Fibroblast of lung (primary cell): Measurements from ENCODE around the gene NMRK1.

Experiments
- CTCF ChIP-seq, 2 donors: IDR thresholded peaks in 1 of 2; conservative IDR thresholded peaks in 1 of 2; 1 replicate in 1 of 2; 2 replicates in 1 of 2; pipeline ENCODE4 v1.5.1; 2011 to 2012; ENCODE audit warnings: low read length in 2 of 2, control low read depth in 1 of 2, inconsistent platforms in 1 of 2, low read depth in 1 of 2, mild to moderate bottlenecking in 1 of 2
- EZH2 ChIP-seq: IDR thresholded peaks from 2 replicates; pipeline ENCODE4 v1.5.1; 2012; ENCODE audit warnings: low read length, control low read depth, mild to moderate bottlenecking; ENCODE audit errors: missing control alignments

GRCh38 chr9:75072895-75073294 lies 15.1 kb downstream of the NMRK1 start:
- TF ChIP-seq CTCF (conservative IDR thresholded peaks at IDR 0.05 in 1 of 2, IDR thresholded peaks at IDR 0.05 in 1 of 2; ENCODE audit: low read depth in 1 of 2, low read length in 2 of 2) = no peak
- no peak for TF ChIP-seq EZH2
